ENCODE measurements around the gene PTPRO. TPM values are rescaled to one million over a fixed set of nuclear protein-coding genes. Genes with fewer than 3 reads are reported as not detected.

Gene PTPRO
- total RNA-seq, 1 experiment from 2014 or later: not detected

DNA sequence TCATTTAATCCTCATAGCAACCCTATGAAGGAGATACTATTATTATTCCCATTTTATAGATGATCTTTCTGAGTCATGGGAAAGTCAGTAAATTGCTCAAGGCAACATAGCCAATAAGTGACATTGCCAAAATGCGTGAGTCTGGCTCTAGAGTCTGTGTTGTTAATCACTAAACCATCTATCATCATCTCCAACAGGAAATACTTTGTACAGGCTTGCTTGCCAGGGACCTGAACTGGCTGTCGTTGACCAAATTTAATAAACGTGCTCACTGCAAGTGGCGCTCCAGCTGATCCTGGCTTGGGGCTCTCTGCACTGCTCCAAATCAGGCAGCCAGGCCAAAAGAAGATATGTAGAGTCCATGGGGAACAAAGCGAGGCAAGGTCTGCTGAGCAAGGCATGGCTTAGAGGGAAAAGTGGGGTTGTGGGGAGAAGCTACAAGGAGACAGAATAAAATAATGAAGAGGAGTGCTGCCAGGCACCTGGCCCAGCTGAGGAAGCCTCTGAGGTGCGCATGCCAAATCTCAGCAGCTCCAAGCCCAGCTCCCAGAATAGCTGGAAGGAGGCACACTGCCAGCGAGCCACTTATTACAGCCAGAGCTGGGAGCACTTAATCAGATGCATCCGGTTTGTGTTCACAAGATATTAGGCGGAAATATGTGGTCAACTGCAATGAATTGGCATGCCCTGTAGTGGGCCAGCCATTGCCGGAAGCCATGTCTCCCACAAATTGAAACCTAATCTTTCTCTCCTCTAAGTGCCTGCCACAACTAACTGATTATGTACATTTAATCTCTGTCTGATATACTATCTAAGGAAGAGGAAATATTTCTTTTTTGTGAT is 43.3 kb upstream of the PTPRO start:
- Histone ChIP-seq H3K4me2 (ENCODE audit: low read length) (peak overlapping the region; percentile 77), H3K9me3 (ENCODE audit: low read length) (no peaks in the 10 kb centered on the region), H3K4me1 (ENCODE audit: insufficient read depth, low read length) (peaks cover 43% of the 10 kb centered on the region), H3K9me2 (replicated peaks; ENCODE audit: low read length) (no peaks in the 10 kb centered on the region), H3F3A (ENCODE audit: low read length, unreplicated experiment) (no peaks in the 10 kb centered on the region), H3K27me3 (ENCODE audit: low read length) (no peaks in the 10 kb centered on the region), H2AFZ (ENCODE audit: low read length) (0 out of 2 replicates have a peak overlapping the region, but pooled peaks have one; percentile 13), H3K79me2 (ENCODE audit: low read length) (no peaks in the 10 kb centered on the region), H3K36me3 (ENCODE audit: low read depth, low read length) (no peaks in the 10 kb centered on the region), H3K9ac (ENCODE audit: low read length) (peak overlapping the region; percentile 73), H3K27ac (ENCODE audit: low read length) (peak overlapping the region; percentile 98), H3K4me3 (ENCODE audit: low read length) (peak overlapping the region; percentile 29; the same call in 1 of the 2 replicates), H4K20me1 (ENCODE audit: low read length) (no peaks in the 10 kb centered on the region)
- BruUV-seq (replicated peaks): no TSS peak
- ChIA-PET CTCF (no interaction called here), POLR2A (ENCODE audit: unreplicated experiment) (no interaction called here)
- intact Hi-C loops (cut with micrococcal nuclease): loop anchor here (5.0 to 10.0 kb wide), 2 partner anchors 303 to 576 kb away; no protein-coding TSS in a partner anchor
- DNase-seq (peak; percentile 88), ATAC-seq (peak; percentile 61)
- TF ChIP-seq CTCF (conservative IDR thresholded peaks at IDR 0.05; ENCODE audit: low read depth, low read length): no peak
- no peak for TF ChIP-seq EZH2phosphoT487 (IDR thresholded peaks at IDR 0.05; ENCODE audit: borderline replicate concordance, low read length)
- TF ChIP-seq EZH2 (IDR thresholded peaks at IDR 0.05; ENCODE audit: low read length, unreplicated experiment): no peak

DNA sequence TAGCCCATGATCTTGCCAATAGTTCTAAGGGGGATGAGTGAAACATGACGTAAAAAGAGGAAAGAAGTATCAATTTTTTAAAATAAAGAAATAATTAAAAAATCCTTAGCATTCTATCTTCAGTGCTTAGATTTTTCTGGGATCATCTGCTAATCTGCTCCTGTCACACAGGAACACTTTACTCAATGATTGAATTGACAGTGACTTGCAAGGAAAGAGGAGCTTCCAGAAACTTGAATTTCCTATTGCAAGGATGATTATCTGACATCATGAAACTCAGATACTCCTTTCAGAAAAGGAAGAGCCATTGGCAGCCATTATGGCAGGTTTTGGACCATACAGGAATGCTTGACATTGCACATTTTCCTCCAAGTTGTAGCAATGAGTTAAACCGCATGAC is 41.4 kb upstream of the PTPRO start:
- no peak overlapping the region for H3K4me2 ChIP-seq (ENCODE audit: low read length)
- CTCF ChIA-PET: no interaction called here
- TF ChIP-seq EZH2 (IDR thresholded peaks at IDR 0.05; ENCODE audit: low read length, unreplicated experiment): no peak
- no peak for TF ChIP-seq EZH2phosphoT487 (IDR thresholded peaks at IDR 0.05; ENCODE audit: borderline replicate concordance, low read length)
- no peak for TF ChIP-seq CTCF (conservative IDR thresholded peaks at IDR 0.05; ENCODE audit: low read depth, low read length)
- H2AFZ ChIP-seq (ENCODE audit: low read length): no peak overlapping the region
- no peaks in the 10 kb centered on the region for H3K9me2 ChIP-seq (replicated peaks; ENCODE audit: low read length)
- H4K20me1 ChIP-seq (ENCODE audit: low read length): no peaks in the 10 kb centered on the region
- peaks cover 26% of the 10 kb centered on the region for H3K4me1 ChIP-seq (ENCODE audit: insufficient read depth, low read length)
- ATAC-seq (no peak), DNase-seq (no peak)
- no peaks in the 10 kb centered on the region for H3K9me3 ChIP-seq (ENCODE audit: low read length)
- no peaks in the 10 kb centered on the region for H3K36me3 ChIP-seq (ENCODE audit: low read depth, low read length)
- H3K27me3 ChIP-seq (ENCODE audit: low read length): no peaks in the 10 kb centered on the region
- POLR2A ChIA-PET (ENCODE audit: unreplicated experiment): no interaction called here
- no peak overlapping the region for H3K27ac ChIP-seq (ENCODE audit: low read length)
- no TSS peak for BruUV-seq (replicated peaks)
- no peak overlapping the region for H3K4me3 ChIP-seq (ENCODE audit: low read length)
- H3F3A ChIP-seq (ENCODE audit: low read length, unreplicated experiment): no peaks in the 10 kb centered on the region
- no peaks in the 10 kb centered on the region for H3K79me2 ChIP-seq (ENCODE audit: low read length)
- H3K9ac ChIP-seq (ENCODE audit: low read length): no peak overlapping the region
- intact Hi-C loops (cut with micrococcal nuclease): no loop called here

DNA sequence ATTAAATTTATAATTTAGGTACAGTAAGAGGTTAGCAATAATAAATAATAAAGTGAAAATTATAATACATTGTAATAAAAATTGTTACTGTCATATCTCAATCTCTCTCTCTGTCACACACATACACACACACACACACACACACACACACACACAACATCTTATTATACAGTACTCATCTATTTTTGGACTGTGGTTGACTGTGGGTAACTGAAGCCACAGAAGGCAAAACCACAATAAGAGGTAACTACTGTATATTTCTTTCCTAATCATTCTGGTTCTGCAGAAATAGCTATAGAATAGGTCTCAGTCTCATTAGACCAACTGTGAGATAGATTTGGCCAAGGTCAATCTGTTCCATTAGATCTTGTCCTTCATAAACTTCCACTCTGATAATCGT is 33.1 kb upstream of the PTPRO start:
- Histone ChIP-seq H3K36me3 (ENCODE audit: low read depth, low read length) (no peaks in the 10 kb centered on the region), H3F3A (ENCODE audit: low read length, unreplicated experiment) (no peaks in the 10 kb centered on the region), H4K20me1 (ENCODE audit: low read length) (no peaks in the 10 kb centered on the region), H2AFZ (ENCODE audit: low read length) (no peak overlapping the region), H3K9me2 (replicated peaks; ENCODE audit: low read length) (no peaks in the 10 kb centered on the region), H3K27me3 (ENCODE audit: low read length) (no peaks in the 10 kb centered on the region), H3K27ac (ENCODE audit: low read length) (no peak overlapping the region), H3K4me3 (ENCODE audit: low read length) (no peak overlapping the region), H3K9ac (ENCODE audit: low read length) (no peak overlapping the region), H3K4me1 (ENCODE audit: insufficient read depth, low read length) (no peaks in the 10 kb centered on the region), H3K4me2 (ENCODE audit: low read length) (no peak overlapping the region), H3K79me2 (ENCODE audit: low read length) (no peaks in the 10 kb centered on the region), H3K9me3 (ENCODE audit: low read length) (no peaks in the 10 kb centered on the region)
- ATAC-seq (no peak), DNase-seq (no peak)
- no TSS peak for BruUV-seq (replicated peaks)
- CTCF ChIA-PET: no interaction called here
- TF ChIP-seq EZH2phosphoT487 (IDR thresholded peaks at IDR 0.05; ENCODE audit: borderline replicate concordance, low read length) (no peak), CTCF (conservative IDR thresholded peaks at IDR 0.05; ENCODE audit: low read depth, low read length) (no peak), EZH2 (IDR thresholded peaks at IDR 0.05; ENCODE audit: low read length, unreplicated experiment) (no peak)
- intact Hi-C loops (cut with micrococcal nuclease): no loop called here
- POLR2A ChIA-PET (ENCODE audit: unreplicated experiment): no interaction called here
